Smooth muscle cell (in vitro differentiated cells): ENCODE results near the gene EREG. TPM values are rescaled to one million over a fixed set of nuclear protein-coding genes. Genes with fewer than 3 reads are reported as not detected.

ENCODE experiments used
- DNase-seq: peaks from one replicate; lab custom pipeline; 2025; ENCODE audit not compliant: unreplicated experiment; lab: John Stamatoyannopoulos, UW
- H2AFZ ChIP-seq: fragments of 200-600 bp; sonication (generic); 2 replicates; pipeline ENCODE4 v1.6.0; 2016; ENCODE audit warnings: antibody characterized with exemption, low read depth, mild to moderate bottlenecking
- H3F3A ChIP-seq: fragments of 200-600 bp; sonication (generic); 2 replicates; pipeline ENCODE4 v1.6.0; 2017; ENCODE audit warnings: antibody characterized with exemption, low read depth
- H3K27ac ChIP-seq: fragments of 200-600 bp; sonication (generic); 2 replicates; pipeline ENCODE4 v1.5.1; 2016; ENCODE audit warnings: low read depth, mild to moderate bottlenecking
- H3K27me3 ChIP-seq: fragments of 200-600 bp; sonication (generic); 2 replicates; pipeline ENCODE4 v1.6.1; 2016; ENCODE audit warnings: low read depth, mild to moderate bottlenecking
- H3K36me3 ChIP-seq: fragments of 200-600 bp; sonication (generic); 2 replicates; pipeline ENCODE4 v1.5.1; 2016; ENCODE audit warnings: low read depth
- H3K4me1 ChIP-seq: fragments of 200-600 bp; sonication (generic); 2 replicates; pipeline ENCODE4 v1.5.1; 2016; ENCODE audit warnings: low read depth
- H3K4me2 ChIP-seq: fragments of 200-600 bp; sonication (generic); 2 replicates; pipeline ENCODE4 v1.6.0; 2016; ENCODE audit warnings: mild to moderate bottlenecking
- H3K4me3 ChIP-seq: fragments of 200-600 bp; sonication (generic); 2 replicates; pipeline ENCODE4 v1.5.1; 2016; ENCODE audit warnings: mild to moderate bottlenecking
- H3K79me2 ChIP-seq: fragments of 200-600 bp; sonication (generic); 2 replicates; pipeline ENCODE4 v1.6.0; 2016; ENCODE audit warnings: low read depth, mild to moderate bottlenecking
- H3K9ac ChIP-seq: fragments of 200-600 bp; sonication (generic); 2 replicates; pipeline ENCODE4 v1.6.0; 2016; ENCODE audit warnings: low read depth
- H3K9me3 ChIP-seq: fragments of 200-600 bp; sonication (generic); replicated peaks from 2 replicates; pipeline ENCODE4 v1.5.1; 2016; ENCODE audit warnings: low read depth
- H4K20me1 ChIP-seq: fragments of 200-600 bp; sonication (generic); 2 replicates; pipeline ENCODE4 v1.6.0; 2016; ENCODE audit warnings: low read depth
- CTCF ChIP-seq: fragments of 200-600 bp; sonication (generic); IDR thresholded peaks from 2 replicates; pipeline ENCODE4 v1.5.1; 2017; ENCODE audit warnings: borderline replicate concordance, mild to moderate bottlenecking, antibody characterized with exemption; ENCODE audit not compliant: insufficient read depth, poor library complexity, severe bottlenecking
- WGBS: methylation state at CpG from one replicate; pipeline ENCODE4 v1.1.7; 2016; ENCODE audit warnings: low lambda C conversion rate; 5-methylcytosine and 5-hydroxymethylcytosine counted together
- polyA plus RNA-seq: library from polyadenylated mRNA; unstranded; fragments of >200 nt; fragmentation: Nextera tagmentation; extraction: Ambion mirVana; gene quantifications from 2 replicates; pipeline ENCODE4 v1.2.1, GENCODE V29; 2016
- total RNA-seq: library from RNA; depleted of rRNA; stranded (reverse); fragments of >200 nt; gene quantifications from 2 replicates; pipeline ENCODE4 v1.2.3, GENCODE V29; 2014

The EREG gene
- total and polyA plus RNA-seq, 2 experiments from 2014 or later = 0.55 to 1.9 TPM

- Histone ChIP-seq H3K27ac (no peak overlapping the region), H3K4me3 (no peak overlapping the region), H3K79me2 (no peaks in the 10 kb centered on the region), H3F3A (no peaks in the 10 kb centered on the region), H2AFZ (no peak overlapping the region), H3K9me3 (no peaks in the 10 kb centered on the region), H3K9ac (no peak overlapping the region), H3K4me2 (no peak overlapping the region), H4K20me1 (no peaks in the 10 kb centered on the region), H3K27me3 (no peaks in the 10 kb centered on the region), H3K36me3 (no peaks in the 10 kb centered on the region), H3K4me1 (no peaks in the 10 kb centered on the region)
- TF ChIP-seq CTCF = no peak
- 89% methylated on average over 4 of the region's 4 CpGs for WGBS
- no peak for DNase-seq
Observed at GRCh38 chr4:74353858-74354257, 11.1 kb upstream of the EREG start.

DNA sequence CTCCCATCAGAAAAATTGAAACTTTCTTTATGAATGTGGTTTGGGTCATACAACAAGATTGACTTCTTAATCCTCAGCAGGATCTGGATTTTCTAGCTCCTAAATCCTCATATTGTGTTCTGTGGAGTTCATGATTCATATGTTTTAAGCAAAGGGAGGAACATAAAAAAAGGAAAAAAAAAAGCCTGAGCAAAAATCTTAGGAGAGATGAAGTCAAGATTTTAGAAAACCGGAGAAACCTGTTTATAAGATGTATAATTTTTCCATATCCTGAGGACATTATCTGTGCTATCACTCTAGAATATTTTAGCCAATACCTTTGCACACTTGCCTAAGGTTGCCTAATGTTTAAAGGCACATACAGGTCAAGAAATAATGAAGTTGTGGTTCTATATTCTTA is 7.0 kb upstream of the EREG start:
- WGBS = 84% methylated on average over 1 of the region's 1 CpG

GRCh38 chr4:74361671-74362070 is 3.3 kb upstream of the EREG start:
- no peak for TF ChIP-seq CTCF
- peaks cover 12% of the 10 kb centered on the region for H3K4me1 ChIP-seq
- no peak overlapping the region for H2AFZ ChIP-seq
- H3K4me2 ChIP-seq = no peak overlapping the region
- no peaks in the 10 kb centered on the region for H3K9me3 ChIP-seq
- no peak for DNase-seq
- no peak overlapping the region for H3K9ac ChIP-seq
- no peaks in the 10 kb centered on the region for H4K20me1 ChIP-seq
- no peak overlapping the region for H3K27ac ChIP-seq
- no peak overlapping the region for H3K4me3 ChIP-seq
- H3K36me3 ChIP-seq = no peaks in the 10 kb centered on the region
- no peaks in the 10 kb centered on the region for H3K79me2 ChIP-seq
- peaks cover 26% of the 10 kb centered on the region for H3K27me3 ChIP-seq
- no peaks in the 10 kb centered on the region for H3F3A ChIP-seq
- WGBS = 85% methylated on average over 4 of the region's 4 CpGs

More for the DNA sequence above, 7.0 kb upstream of the EREG start:
- H3K79me2 ChIP-seq = no peaks in the 10 kb centered on the region
- H3K4me3 ChIP-seq = no peak overlapping the region
- no peak overlapping the region for H3K27ac ChIP-seq
- H2AFZ ChIP-seq = no peak overlapping the region
- H3K4me2 ChIP-seq = no peak overlapping the region
- no peak overlapping the region for H3K9ac ChIP-seq
- H3K27me3 ChIP-seq = no peaks in the 10 kb centered on the region
- DNase-seq = no peak
- no peaks in the 10 kb centered on the region for H3K9me3 ChIP-seq
- no peaks in the 10 kb centered on the region for H3K4me1 ChIP-seq
- H4K20me1 ChIP-seq = no peaks in the 10 kb centered on the region
- TF ChIP-seq CTCF = no peak
- no peaks in the 10 kb centered on the region for H3F3A ChIP-seq
- H3K36me3 ChIP-seq = no peaks in the 10 kb centered on the region

- Histone ChIP-seq H4K20me1 (no peaks in the 10 kb centered on the region), H3F3A (no peaks in the 10 kb centered on the region), H3K4me2 (no peak overlapping the region), H2AFZ (no peak overlapping the region), H3K79me2 (no peaks in the 10 kb centered on the region), H3K4me3 (no peak overlapping the region), H3K9ac (no peak overlapping the region), H3K9me3 (no peaks in the 10 kb centered on the region), H3K4me1 (peaks cover 12% of the 10 kb centered on the region), H3K27me3 (peaks cover 33% of the 10 kb centered on the region), H3K36me3 (no peaks in the 10 kb centered on the region), H3K27ac (no peak overlapping the region)
- no peak for DNase-seq
- WGBS = 92% methylated on average over 3 of the region's 3 CpGs
- TF ChIP-seq CTCF = no peak
Observed at GRCh38 chr4:74362347-74362746, 2.6 kb upstream of the EREG start.
